OCI-LY3 (cell line): Measurements from ENCODE around the gene ATG14.

Experiments used
- CTCF ChIP-seq: fragments of 200-600, 300-600 bp; sonication (generic); IDR thresholded peaks from 2 replicates; pipeline ENCODE4 v1.5.1; 2014; ENCODE audit warnings: antibody characterized with exemption, low read length, low read depth
- EZH2phosphoT487 ChIP-seq: fragments of 200-600 bp; shearing (Covaris generic); IDR thresholded peaks from 2 replicates; pipeline ENCODE4 v1.6.1; 2018; ENCODE audit warnings: antibody characterized with exemption, mixed run types, low read depth

DNA sequence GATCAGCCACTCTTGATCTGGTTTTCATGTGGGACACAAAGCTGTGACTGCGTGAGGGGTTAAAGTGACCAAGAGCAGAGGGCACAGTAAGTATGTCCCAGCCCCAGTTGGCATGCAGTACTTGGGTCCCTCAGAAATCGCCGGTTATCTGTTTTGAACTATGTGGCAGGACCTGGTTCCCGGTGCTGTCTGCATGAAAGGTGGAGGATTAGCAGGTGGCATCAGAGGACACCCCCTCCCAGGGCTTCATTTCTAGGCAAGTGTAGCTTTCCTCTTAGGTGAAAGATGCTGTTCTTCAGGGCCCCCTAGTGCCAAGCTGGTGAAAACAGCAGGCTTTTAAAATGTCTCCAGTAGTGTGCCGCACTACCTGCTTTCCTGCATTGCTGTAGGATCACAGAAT lies 57.1 kb downstream of the ATG14 start:
- TF ChIP-seq CTCF (peak; percentile 76), EZH2phosphoT487 (no peak)
